IMR-90 (cell line): ENCODE data around the gene CCDC88C. TPM values are rescaled to one million over a fixed set of nuclear protein-coding genes. Genes with fewer than 3 reads are reported as not detected.
A peak's percentile ranks its signal among the peaks of the same experiment; 100 is the strongest.

Experiments used
- ATAC-seq: fragments of 200-7000 bp; cut with Tn5 transposase; 2 replicates; pipeline ENCODE4 v1.9.1; 2020; ENCODE audit warnings: low read depth, mild to moderate bottlenecking, moderate library complexity
- BruUV-seq: library from RNA; stranded (reverse); fragments of 400-500 nt; replicated peaks from 2 replicates; lab custom pipeline; 2021; lab: Mats Ljungman, UMichigan
- CTCF ChIA-PET: fragments of 300-600 bp; formaldehyde crosslinking; extraction: SDS; loops from one replicate; lab custom pipeline; 2021; ENCODE audit warnings: antibody characterized with exemption; lab: Yijun Ruan, JAX
- POLR2A ChIA-PET: fragments of 300-600 bp; sonication (Branson Sonifier 250); formaldehyde crosslinking; loops from one replicate; lab custom pipeline; 2022; ENCODE audit warnings: antibody characterized with exemption; ENCODE audit not compliant: unreplicated experiment; lab: Charles Lee
- DNase-seq: peaks from one replicate; pipeline ENCODE4 v3.0.0; 2013
- H2AFZ ChIP-seq: replicated peaks from 2 replicates; pipeline ENCODE3; 2013; ENCODE audit warnings: low read length, mild to moderate bottlenecking; ENCODE audit not compliant: poor library complexity
- H2AK5ac ChIP-seq: 2 replicates; pipeline ENCODE4 v1.6.1; 2013; ENCODE audit warnings: low read depth, low read length, inconsistent platforms
- H2AK9ac ChIP-seq: replicated peaks from 2 replicates; pipeline ENCODE3; 2013; ENCODE audit warnings: mild to moderate bottlenecking, low read depth, low read length, moderate library complexity; ENCODE audit not compliant: poor library complexity
- H2BK120ac ChIP-seq: 2 replicates; pipeline ENCODE4 v1.6.1; 2013; ENCODE audit warnings: low read depth, low read length, inconsistent platforms
- H2BK15ac ChIP-seq: 3 replicates; pipeline ENCODE4 v1.6.1; 2013; ENCODE audit warnings: low read depth, low read length, inconsistent platforms
- H2BK20ac ChIP-seq: 2 replicates; pipeline ENCODE4 v1.6.1; 2013; ENCODE audit warnings: low read depth, mild to moderate bottlenecking, inconsistent platforms, low read length, moderate library complexity
- H2BK5ac ChIP-seq: 2 replicates; pipeline ENCODE4 v1.6.1; 2013; ENCODE audit warnings: mild to moderate bottlenecking, low read depth, low read length, inconsistent platforms; ENCODE audit not compliant: poor library complexity, severe bottlenecking
- H3K14ac ChIP-seq: replicated peaks from 2 replicates; pipeline ENCODE4 v1.6.1; 2013; ENCODE audit warnings: low read depth, low read length, inconsistent platforms
- H3K18ac ChIP-seq: 2 replicates; pipeline ENCODE4 v1.6.1; 2013; ENCODE audit warnings: low read depth, low read length, control low read depth
- H3K23ac ChIP-seq: 2 replicates; pipeline ENCODE4 v1.6.1; 2013; ENCODE audit warnings: low read depth, low read length, inconsistent platforms
- H3K27ac ChIP-seq: 2 replicates; pipeline ENCODE4 v1.5.1; 2013; ENCODE audit warnings: mild to moderate bottlenecking, control low read depth, low read length; ENCODE audit not compliant: insufficient read depth
- H3K27me3 ChIP-seq: 2 replicates; pipeline ENCODE4 v1.6.1; 2013; ENCODE audit warnings: low read length; ENCODE audit not compliant: control insufficient read depth, insufficient read depth
- H3K36me3 ChIP-seq: 2 replicates; pipeline ENCODE4 v1.6.1; 2013; ENCODE audit warnings: low read length, mixed read lengths; ENCODE audit not compliant: control insufficient read depth, insufficient read depth
- H3K4ac ChIP-seq: 2 replicates; pipeline ENCODE4 v1.6.1; 2013; ENCODE audit warnings: low read depth, low read length, inconsistent platforms
- H3K4me1 ChIP-seq: 2 replicates; pipeline ENCODE4 v1.6.1; 2013; ENCODE audit warnings: low read length, mixed read lengths; ENCODE audit not compliant: control insufficient read depth, insufficient read depth
- H3K4me2 ChIP-seq: 2 replicates; pipeline ENCODE4 v1.6.1; 2013; ENCODE audit warnings: low read depth, mild to moderate bottlenecking, control low read depth, low read length, moderate library complexity
- H3K4me3 ChIP-seq: 2 replicates; pipeline ENCODE4 v1.5.1; 2013; ENCODE audit warnings: low read depth, mild to moderate bottlenecking, control low read depth, low read length, moderate library complexity; ENCODE audit not compliant: insufficient read depth
- H3K56ac ChIP-seq: 2 replicates; pipeline ENCODE4 v1.6.1; 2013; ENCODE audit warnings: low read length, inconsistent platforms; ENCODE audit not compliant: insufficient read depth; ENCODE audit errors: extremely low read depth
- H3K79me1 ChIP-seq, 2 experiments: 2 replicates each; pipeline ENCODE4 v1.6.1; 2013; ENCODE audit warnings: low read length in 2 of 2, inconsistent platforms in 1 of 2, low read depth in 1 of 2
- H3K9ac ChIP-seq: 2 replicates; pipeline ENCODE4 v1.6.1; 2013; ENCODE audit warnings: low read depth, low read length, control low read depth
- H3K9me1 ChIP-seq: 2 replicates; pipeline ENCODE4 v1.6.1; 2013; ENCODE audit warnings: low read length, inconsistent platforms; ENCODE audit not compliant: insufficient read depth
- H3K9me3 ChIP-seq: 2 replicates; pipeline ENCODE4 v1.6.1; 2013; ENCODE audit warnings: low read length; ENCODE audit not compliant: control insufficient read depth, insufficient read depth
- H4K20me1 ChIP-seq: 2 replicates; pipeline ENCODE4 v1.6.1; 2013; ENCODE audit warnings: low read length, inconsistent platforms; ENCODE audit not compliant: insufficient read depth
- H4K5ac ChIP-seq: 2 replicates; pipeline ENCODE4 v1.6.1; 2013; ENCODE audit warnings: mild to moderate bottlenecking, low read depth, low read length, control low read depth
- H4K8ac ChIP-seq, 2 experiments: 2 replicates each; pipeline ENCODE4 v1.6.1; 2013; ENCODE audit warnings: low read depth in 2 of 2, low read length in 2 of 2, control low read depth in 1 of 2, inconsistent platforms in 1 of 2
- H4K91ac ChIP-seq: 2 replicates; pipeline ENCODE4 v1.6.1; 2013; ENCODE audit warnings: low read depth, low read length, inconsistent platforms; ENCODE audit not compliant: insufficient read depth
- BHLHE40 ChIP-seq: fragments of 150-350 bp; IDR thresholded peaks from 2 replicates; pipeline ENCODE4 v1.6.1; 2016; ENCODE audit warnings: mild to moderate bottlenecking, low read depth, low read length
- CEBPB ChIP-seq: IDR thresholded peaks from 2 replicates; pipeline ENCODE4 v1.6.1; 2012; ENCODE audit warnings: low read depth, low read length, improper control_type of control experiment
- CHD1 ChIP-seq: IDR thresholded peaks from 2 replicates; pipeline ENCODE4 v1.6.1; 2012; ENCODE audit warnings: low read depth, low read length, improper control_type of control experiment
- CTCF ChIP-seq: conservative IDR thresholded peaks from 2 replicates; pipeline ENCODE4 v1.5.1; 2012; ENCODE audit warnings: mild to moderate bottlenecking, low read depth, low read length, improper control_type of control experiment
- ELK1 ChIP-seq: fragments of 150-350 bp; IDR thresholded peaks from 2 replicates; pipeline ENCODE4 v1.6.1; 2016; ENCODE audit warnings: low read depth, mild to moderate bottlenecking, low read length, moderate library complexity, borderline replicate concordance
- FOS ChIP-seq: fragments of 150-350 bp; IDR thresholded peaks from 2 replicates; pipeline ENCODE4 v1.6.1; 2016; ENCODE audit warnings: low read depth, low read length
- MAFK ChIP-seq: IDR thresholded peaks from 2 replicates; pipeline ENCODE4 v1.6.1; 2012; ENCODE audit warnings: low read depth, low read length, improper control_type of control experiment
- MAZ ChIP-seq: IDR thresholded peaks from 2 replicates; pipeline ENCODE4 v1.6.1; 2012; ENCODE audit warnings: low read depth, mild to moderate bottlenecking, low read length, improper control_type of control experiment, moderate library complexity, borderline replicate concordance
- MXI1 ChIP-seq: IDR thresholded peaks from 2 replicates; pipeline ENCODE4 v1.6.1; 2012; ENCODE audit warnings: low read depth, mild to moderate bottlenecking, low read length, moderate library complexity, borderline replicate concordance
- NFE2L2 ChIP-seq: fragments of 150-350 bp; IDR thresholded peaks from 2 replicates; pipeline ENCODE4 v1.6.1; 2016; ENCODE audit warnings: low read depth, mild to moderate bottlenecking, low read length
- POLR2A ChIP-seq: IDR thresholded peaks from 2 replicates; pipeline ENCODE4 v1.6.1; 2012; ENCODE audit warnings: mild to moderate bottlenecking, low read depth, low read length
- RAD21 ChIP-seq: IDR thresholded peaks from 2 replicates; pipeline ENCODE4 v1.6.1; 2012; ENCODE audit warnings: low read length, improper control_type of control experiment
- RCOR1 ChIP-seq: IDR thresholded peaks from 2 replicates; pipeline ENCODE4 v1.6.1; 2012; ENCODE audit warnings: mild to moderate bottlenecking, low read length, improper control_type of control experiment; ENCODE audit not compliant: insufficient replicate concordance
- SMC3 ChIP-seq: fragments of 150-350 bp; IDR thresholded peaks from 2 replicates; pipeline ENCODE4 v1.6.1; 2016; ENCODE audit warnings: low read depth, mild to moderate bottlenecking, antibody characterized with exemption, low read length, moderate library complexity
- USF2 ChIP-seq: fragments of 150-350 bp; IDR thresholded peaks from 2 replicates; pipeline ENCODE4 v1.6.1; 2017; ENCODE audit warnings: mild to moderate bottlenecking, antibody characterized with exemption, low read length, low read depth
- WGBS, 2 experiments: methylation state at CpG; one replicate each; pipeline versions ENCODE4 v1.1.5 to v1.1.7; 2013; ENCODE audit warnings: missing lambda C conversion rate in 2 of 2; ENCODE audit not compliant: insufficient read length in 1 of 2; ENCODE audit errors: extremely low coverage in 2 of 2; 5-methylcytosine and 5-hydroxymethylcytosine counted together
- dilution Hi-C: fragments of 300-500 bp; cut with HindIII; formaldehyde crosslinking; loops from one replicate; pipeline ENCODE4 v1.14.3; 2018; ENCODE audit warnings: low sequenced_read_pairs; ENCODE audit not compliant: unreplicated experiment
- in situ Hi-C: fragments of 300-500 bp; cut with MboI; formaldehyde crosslinking; loops from 3 replicates; pipeline ENCODE4 v1.14.3; 2019; ENCODE audit warnings: low sequenced_read_pairs, inconsistent platforms, mixed read lengths
- intact Hi-C: fragments of 100-400 bp; cut with micrococcal nuclease; formaldehyde crosslinking; loops from 2 replicates; pipeline ENCODE4 v1.10.0; 2022
- polyA plus RNA-seq, 3 experiments: library from polyadenylated mRNA; depleted of rRNA; stranded (reverse); fragments of >200 nt; gene quantifications; 2 replicates each; pipeline ENCODE4 v1.2.3, GENCODE V29; 2012; ENCODE audit warnings: low replicate concordance in 1 of 3
- total RNA-seq: library from RNA; depleted of rRNA; stranded (reverse); fragments of >200 nt; gene quantifications from 2 replicates; pipeline ENCODE4 v1.2.3, GENCODE V29; 2012

CCDC88C gene
- total and polyA plus RNA-seq, 2 of the 4 experiments (the other 2 are of a cell fraction), result 0.17 to 0.18 TPM

- H3K36me3 ChIP-seq, result no peaks in the 10 kb centered on the region
- H3K4me3 ChIP-seq, result no peak overlapping the region
- H3K9me1 ChIP-seq, result peaks cover 9% of the 10 kb centered on the region
- peaks cover 9% of the 10 kb centered on the region for H3K4me1 ChIP-seq
- peak overlapping the region; percentile 15; the same call in 1 of the 2 replicates for H3K4me2 ChIP-seq
- H3K23ac ChIP-seq, result peak overlapping the region; percentile 54; the same call in 1 of the 2 replicates
- H2AK5ac ChIP-seq, result peak overlapping the region; percentile 84
- no TSS peak for BruUV-seq
- H2BK120ac ChIP-seq, result peak overlapping the region; percentile 78
- intact Hi-C loops (no loop called here), in situ Hi-C loops (no loop called here), dilution Hi-C loops (no loop called here)
- DNase-seq, result no peak
- no peaks in the 10 kb centered on the region for H4K20me1 ChIP-seq
- H3K14ac ChIP-seq, result peak overlapping the region; percentile 89
- H2BK5ac ChIP-seq, result peak overlapping the region; percentile 61
- ATAC-seq, result no peak
- no peak overlapping the region for H2AFZ ChIP-seq
- H3K56ac ChIP-seq, result no peak overlapping the region
- H3K79me1 ChIP-seq, result 0 out of 4 replicates have a peak, but pooled peaks cover 0 to 5% of the 10 kb centered on the region in 2 experiments
- POLR2A ChIA-PET, result interaction anchor here (0.6 kb wide), 1 partner anchor 967 kb away, joined by 9 read pairs; no protein-coding TSS in a partner anchor
- H2AK9ac ChIP-seq, result peak overlapping the region; percentile 52
- peak overlapping the region; percentile 78; the same call in 1 of the 3 replicates for H2BK15ac ChIP-seq
- WGBS, 2 experiments, result no CpG with 5 or more reads among the region's 6 CpGs
- peak overlapping the region; percentile 75 for H2BK20ac ChIP-seq
- H3K9ac ChIP-seq, result no peak overlapping the region
- H3K9me3 ChIP-seq, result no peaks in the 10 kb centered on the region
- H4K91ac ChIP-seq, result peak overlapping the region; percentile 76
- no peaks in the 10 kb centered on the region for H3K27me3 ChIP-seq
- H3K4ac ChIP-seq, result peak overlapping the region; percentile 78
- peak overlapping the region; percentile 61 to 75; a peak in 3 of 4 replicates for H4K8ac ChIP-seq
- peak overlapping the region; percentile 34; the same call in 1 of the 2 replicates for H3K27ac ChIP-seq
- no peak for TF ChIP-seq MAFK
- TF ChIP-seq RAD21, result no peak
- no peak for TF ChIP-seq SMC3
- TF ChIP-seq ELK1, result no peak
- TF ChIP-seq MAZ, result no peak
- TF ChIP-seq FOS, result no peak
- no peak for TF ChIP-seq CTCF
- no peak for TF ChIP-seq CHD1
- TF ChIP-seq POLR2A, result no peak
- TF ChIP-seq MXI1, result no peak
- TF ChIP-seq BHLHE40, result no peak
- TF ChIP-seq RCOR1, result no peak
- TF ChIP-seq NFE2L2, result no peak
- TF ChIP-seq USF2, result no peak
- no peak for TF ChIP-seq CEBPB
- no peak overlapping the region; the same call in 1 of the 2 replicates for H4K5ac ChIP-seq
- peak overlapping the region; percentile 34; the same call in 1 of the 2 replicates for H3K18ac ChIP-seq
- CTCF ChIA-PET, result interaction anchor here (0.6 to 1.8 kb wide), 4 partner anchors 14 to 930 kb away, joined by 3 to 7 read pairs (median 4); no protein-coding TSS in a partner anchor
Observed at GRCh38 chr14:91243074-91243471, 174.5 kb downstream of the CCDC88C start.
